ENCODE measurements around the gene ZNF554. TPM values are rescaled to one million over a fixed set of nuclear protein-coding genes. Genes with fewer than 3 reads are reported as not detected.

The ZNF554 gene
- total RNA-seq, 1 donor from 2014 or later: 2.4 TPM

DNA sequence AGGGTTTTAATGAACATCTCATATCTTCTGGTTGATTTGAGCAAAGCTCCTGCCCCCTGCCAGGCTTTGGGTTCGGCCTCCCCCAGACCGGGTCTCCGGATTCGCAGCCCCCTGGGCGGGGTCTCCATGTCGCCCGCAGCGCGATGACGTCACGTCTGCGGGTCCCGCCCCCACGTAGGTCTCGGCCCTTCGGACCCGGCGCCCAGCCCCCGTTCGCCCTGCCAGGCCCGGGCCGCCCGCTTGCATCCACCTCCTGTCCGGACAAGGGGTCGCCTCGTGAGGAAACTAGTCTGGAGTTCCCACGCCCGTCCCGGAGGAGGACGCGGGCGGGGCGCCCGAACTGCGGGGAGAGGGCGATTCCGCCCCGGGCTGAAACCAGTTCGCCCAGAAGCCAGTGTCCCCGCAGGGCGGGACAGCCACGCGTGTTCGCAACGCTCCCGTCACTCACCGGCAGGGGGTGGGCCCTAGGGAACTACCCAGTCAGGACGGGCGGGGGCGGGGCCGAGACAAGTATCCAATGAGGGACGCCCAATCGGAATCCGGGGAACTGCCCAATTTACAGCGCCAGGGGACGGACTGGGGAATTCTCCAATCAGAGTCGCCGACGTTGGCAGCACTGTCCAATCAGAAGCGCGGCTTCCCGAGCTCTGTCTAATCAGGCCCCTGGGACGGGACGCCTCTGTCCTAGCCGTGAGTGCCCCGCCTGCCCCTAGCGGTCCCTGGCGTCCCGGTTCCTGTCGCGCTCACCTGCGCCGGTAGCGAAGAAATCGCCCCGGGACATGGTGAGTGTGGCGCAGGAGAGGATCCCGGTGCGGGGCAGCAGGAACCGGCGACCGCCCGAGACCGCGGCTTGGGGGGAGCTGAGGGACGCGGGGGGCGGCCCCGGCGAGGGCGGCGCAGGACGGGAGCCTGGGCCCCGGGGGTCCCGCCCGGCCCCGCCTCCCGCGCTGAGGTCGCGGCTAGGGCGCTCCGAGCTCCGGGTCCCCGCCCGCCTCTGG, 21.4 kb downstream of the ZNF554 start, which contains the start of gene ZNF555:
ZNF555 (plus strand) TSS at position 682 of the 998 bp plus-strand sequence; CDS start at position 780, 98 bp downstream.
- Mint-ChIP-seq H3K36me3 (ENCODE audit: low read depth) (peaks cover 11% of the 10 kb centered on the region), H3K4me3 (ENCODE audit: low read depth) (peak within 1 kb of the TSS; percentile 80), H3K9me3 (peaks cover 25% of the 10 kb centered on the region), H3K27me3 (ENCODE audit: low read depth) (peaks cover 7% of the 10 kb centered on the region), H3K27ac (peak within 1 kb of the TSS; percentile 49), H3K4me1 (ENCODE audit: low read depth) (no peaks in the 10 kb centered on the region)
- intact Hi-C loops (cut with micrococcal nuclease): no loop called here
- DNase-seq (ENCODE audit: low spot score): peak; percentile 88

DNA sequence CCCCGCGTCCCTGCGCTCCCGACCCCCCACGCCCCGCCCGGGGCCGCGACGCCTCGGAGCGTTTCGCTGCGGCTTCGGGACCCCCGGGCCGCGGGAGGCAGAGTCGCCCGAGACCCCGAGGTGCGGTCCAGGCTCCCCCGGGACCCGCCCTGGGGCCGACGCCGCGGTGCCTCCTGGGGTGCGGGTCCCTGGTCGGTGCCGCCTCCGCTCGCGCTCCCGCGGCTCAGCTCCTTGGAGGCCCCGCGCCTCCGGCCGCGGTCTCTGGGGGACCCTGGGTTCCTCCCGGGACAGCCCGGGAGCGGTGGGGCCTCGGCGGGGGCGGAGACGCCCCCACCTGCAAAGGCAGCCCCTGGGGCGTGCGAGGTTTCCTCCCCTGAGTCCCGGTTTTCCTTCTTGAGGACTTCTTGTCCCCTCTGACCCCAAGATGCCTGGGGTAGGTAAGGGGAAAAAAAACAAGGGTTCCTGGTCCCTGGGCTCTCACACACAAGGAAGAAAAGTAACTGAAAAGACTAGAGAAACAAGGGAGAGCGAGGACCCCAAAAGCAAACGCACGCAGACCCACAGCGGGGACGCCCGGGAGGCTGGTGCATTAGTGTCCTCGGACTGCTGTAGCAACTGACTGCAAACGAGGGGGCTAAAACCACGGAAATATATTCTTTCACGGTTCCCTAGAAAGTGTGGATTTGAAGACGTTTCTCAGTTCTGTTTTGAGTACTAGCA, 22.3 kb downstream of the ZNF554 start:
- Mint-ChIP-seq H3K4me1 (ENCODE audit: low read depth) (no peaks in the 10 kb centered on the region), H3K36me3 (ENCODE audit: low read depth) (peaks cover 2% of the 10 kb centered on the region), H3K4me3 (ENCODE audit: low read depth) (peak overlapping the region; percentile 49), H3K9me3 (peaks cover 22% of the 10 kb centered on the region), H3K27ac (no peak overlapping the region), H3K27me3 (ENCODE audit: low read depth) (peaks cover 7% of the 10 kb centered on the region)
- no peak for DNase-seq (ENCODE audit: low spot score)
- intact Hi-C loops (cut with micrococcal nuclease): no loop called here

DNA sequence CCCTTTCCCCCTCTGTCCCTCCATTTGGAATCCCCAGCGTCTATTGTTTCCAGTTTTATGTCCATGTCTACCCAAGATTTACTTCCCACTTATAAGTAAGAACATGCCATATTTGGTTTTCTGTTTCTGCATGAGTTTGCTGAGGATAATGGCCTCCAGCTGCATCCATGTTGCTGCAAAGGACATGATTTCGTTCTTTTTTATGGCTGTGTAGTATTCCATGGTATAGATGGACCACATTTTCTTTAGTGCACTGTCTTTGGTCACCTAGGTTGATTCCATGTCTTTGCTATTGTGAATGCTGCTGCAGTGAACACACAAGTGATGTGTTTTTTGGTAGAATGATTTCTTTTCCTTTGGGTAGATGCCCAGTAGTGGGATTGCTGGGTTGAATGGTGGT, 25.4 kb downstream of the ZNF554 start:
- Mint-ChIP-seq H3K4me1 (ENCODE audit: low read depth) (no peaks in the 10 kb centered on the region), H3K36me3 (ENCODE audit: low read depth) (peaks cover 3% of the 10 kb centered on the region), H3K27ac (no peak overlapping the region), H3K27me3 (ENCODE audit: low read depth) (peaks cover 7% of the 10 kb centered on the region), H3K4me3 (ENCODE audit: low read depth) (no peak overlapping the region), H3K9me3 (peaks cover 24% of the 10 kb centered on the region)
- intact Hi-C loops (cut with micrococcal nuclease): no loop called here
- DNase-seq (ENCODE audit: low spot score): no peak

- Mint-ChIP-seq H3K4me1 (ENCODE audit: low read depth) (no peaks in the 10 kb centered on the region), H3K27me3 (ENCODE audit: low read depth) (peaks cover 7% of the 10 kb centered on the region), H3K4me3 (ENCODE audit: low read depth) (no peak overlapping the region), H3K36me3 (ENCODE audit: low read depth) (peaks cover 13% of the 10 kb centered on the region), H3K27ac (no peak overlapping the region), H3K9me3 (peaks cover 34% of the 10 kb centered on the region)
- DNase-seq (ENCODE audit: low spot score): no peak
- intact Hi-C loops (cut with micrococcal nuclease): no loop called here
Observed at GRCh38 chr19:2846180-2846894, 26.7 kb downstream of the ZNF554 start.

DNA sequence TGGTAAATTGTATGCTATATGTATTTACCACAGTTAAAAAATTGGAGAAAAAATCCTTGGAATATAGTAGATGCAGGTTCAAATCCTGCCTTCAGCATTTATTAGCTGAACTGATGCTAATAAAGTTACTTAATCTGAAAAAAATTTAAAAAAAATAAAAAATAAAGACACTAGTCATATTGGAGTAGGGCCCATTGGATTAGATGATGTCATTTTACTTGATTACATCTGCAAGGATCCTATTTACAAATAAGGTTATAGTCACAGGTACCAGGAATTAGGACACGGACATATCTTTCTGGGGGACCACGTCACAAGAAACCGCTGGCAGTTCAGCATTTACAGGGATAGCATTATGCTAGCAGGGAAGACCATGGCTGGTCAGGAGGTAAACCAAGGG, 27.8 kb downstream of the ZNF554 start:
- H3K27ac Mint-ChIP-seq: no peak overlapping the region
- H3K4me1 Mint-ChIP-seq (ENCODE audit: low read depth): no peaks in the 10 kb centered on the region
- intact Hi-C loops (cut with micrococcal nuclease): no loop called here
- peaks cover 24% of the 10 kb centered on the region for H3K36me3 Mint-ChIP-seq (ENCODE audit: low read depth)
- no peak overlapping the region for H3K4me3 Mint-ChIP-seq (ENCODE audit: low read depth)
- peaks cover 3% of the 10 kb centered on the region for H3K27me3 Mint-ChIP-seq (ENCODE audit: low read depth)
- no peak for DNase-seq (ENCODE audit: low spot score)
- H3K9me3 Mint-ChIP-seq: peaks cover 46% of the 10 kb centered on the region

- Mint-ChIP-seq H3K36me3 (ENCODE audit: low read depth) (peaks cover 36% of the 10 kb centered on the region), H3K27ac (no peak overlapping the region), H3K4me1 (ENCODE audit: low read depth) (no peaks in the 10 kb centered on the region), H3K27me3 (ENCODE audit: low read depth) (no peaks in the 10 kb centered on the region), H3K9me3 (peaks cover 57% of the 10 kb centered on the region), H3K4me3 (ENCODE audit: low read depth) (no peak overlapping the region)
- intact Hi-C loops (cut with micrococcal nuclease): no loop called here
- no peak for DNase-seq (ENCODE audit: low spot score)
Observed at GRCh38 chr19:2848616-2849015, 28.9 kb downstream of the ZNF554 start.

DNA sequence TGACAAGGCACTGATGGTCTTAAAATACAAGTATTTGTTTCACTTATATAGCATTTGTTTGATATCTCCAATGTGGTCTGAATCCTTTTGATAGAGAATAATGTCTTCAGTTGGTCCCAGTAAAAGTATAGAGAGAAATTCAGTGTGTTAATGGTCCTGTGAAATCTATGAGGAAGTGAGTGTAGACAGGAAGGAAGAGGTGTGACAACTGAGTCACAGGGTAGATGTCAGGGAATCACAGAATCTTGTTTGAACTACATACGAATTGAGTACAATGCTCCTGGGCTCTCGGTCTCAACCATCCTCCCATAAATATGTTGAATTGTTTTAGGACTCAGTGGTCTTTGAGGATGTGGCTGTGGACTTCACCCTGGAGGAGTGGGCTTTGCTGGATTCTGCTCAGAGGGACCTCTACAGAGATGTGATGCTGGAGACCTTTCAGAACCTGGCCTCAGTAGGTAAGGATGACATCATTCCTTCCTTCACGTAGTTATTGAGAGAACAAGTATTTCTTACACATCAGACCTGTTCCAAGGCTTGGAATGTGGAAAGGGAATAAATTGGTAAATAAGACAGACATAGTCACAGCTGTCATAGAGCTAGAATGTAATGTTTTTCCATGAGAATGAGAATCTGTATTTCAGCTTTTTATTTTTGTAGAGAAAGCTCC, 30.7 kb downstream of the ZNF554 start:
- Mint-ChIP-seq H3K36me3 (ENCODE audit: low read depth) (peaks cover 45% of the 10 kb centered on the region), H3K4me1 (ENCODE audit: low read depth) (no peaks in the 10 kb centered on the region), H3K4me3 (ENCODE audit: low read depth) (no peak overlapping the region), H3K9me3 (peaks cover 66% of the 10 kb centered on the region), H3K27me3 (ENCODE audit: low read depth) (no peaks in the 10 kb centered on the region), H3K27ac (no peak overlapping the region)
- DNase-seq (ENCODE audit: low spot score): no peak
- intact Hi-C loops (cut with micrococcal nuclease): no loop called here

DNA sequence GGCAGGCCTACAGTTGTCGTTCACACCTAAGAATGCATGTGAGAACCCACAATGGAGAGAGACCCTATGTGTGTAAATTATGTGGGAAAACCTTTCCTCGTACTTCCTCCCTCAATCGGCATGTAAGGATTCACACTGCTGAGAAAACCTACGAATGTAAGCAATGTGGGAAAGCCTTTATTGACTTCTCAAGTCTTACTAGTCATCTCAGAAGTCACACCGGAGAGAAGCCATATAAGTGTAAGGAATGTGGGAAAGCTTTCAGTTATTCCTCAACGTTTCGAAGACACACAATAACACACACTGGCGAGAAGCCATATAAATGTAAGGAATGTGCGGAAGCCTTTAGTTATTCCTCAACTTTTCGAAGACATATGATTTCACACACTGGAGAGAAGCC, 32.9 kb downstream of the ZNF554 start:
- Mint-ChIP-seq H3K9me3 (peaks cover 64% of the 10 kb centered on the region), H3K27me3 (ENCODE audit: low read depth) (no peaks in the 10 kb centered on the region), H3K36me3 (ENCODE audit: low read depth) (peaks cover 45% of the 10 kb centered on the region), H3K4me3 (ENCODE audit: low read depth) (no peak overlapping the region), H3K27ac (no peak overlapping the region), H3K4me1 (ENCODE audit: low read depth) (peaks cover 2% of the 10 kb centered on the region)
- no peak for DNase-seq (ENCODE audit: low spot score)
- intact Hi-C loops (cut with micrococcal nuclease): no loop called here

DNA sequence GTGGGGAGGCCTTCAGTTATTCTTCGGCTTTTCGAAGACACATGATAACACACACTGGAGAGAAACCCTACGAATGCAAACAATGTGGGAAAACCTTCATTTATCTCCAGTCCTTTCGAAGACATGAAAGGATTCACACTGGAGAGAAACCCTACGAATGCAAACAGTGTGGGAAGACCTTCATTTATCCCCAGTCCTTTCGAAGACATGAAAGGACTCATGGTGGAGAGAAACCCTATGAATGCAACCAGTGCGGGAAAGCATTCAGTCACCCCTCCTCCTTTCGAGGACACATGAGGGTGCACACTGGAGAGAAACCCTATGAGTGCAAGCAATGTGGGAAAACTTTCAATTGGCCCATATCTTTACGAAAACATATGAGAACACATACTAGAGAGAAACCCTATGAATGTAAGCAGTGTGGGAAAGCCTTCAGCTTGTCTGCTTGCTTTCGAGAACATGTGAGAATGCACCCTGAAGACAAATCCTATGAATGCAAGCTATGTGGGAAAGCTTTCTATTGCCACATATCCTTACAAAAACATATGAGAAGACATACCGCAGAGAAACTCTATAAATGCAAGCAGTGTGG, 33.4 kb downstream of the ZNF554 start:
- Mint-ChIP-seq H3K36me3 (ENCODE audit: low read depth) (peaks cover 45% of the 10 kb centered on the region), H3K27me3 (ENCODE audit: low read depth) (no peaks in the 10 kb centered on the region), H3K27ac (no peak overlapping the region), H3K9me3 (peaks cover 66% of the 10 kb centered on the region), H3K4me3 (ENCODE audit: low read depth) (no peak overlapping the region), H3K4me1 (ENCODE audit: low read depth) (peaks cover 2% of the 10 kb centered on the region)
- DNase-seq (ENCODE audit: low spot score): no peak
- intact Hi-C loops (cut with micrococcal nuclease): no loop called here

DNA sequence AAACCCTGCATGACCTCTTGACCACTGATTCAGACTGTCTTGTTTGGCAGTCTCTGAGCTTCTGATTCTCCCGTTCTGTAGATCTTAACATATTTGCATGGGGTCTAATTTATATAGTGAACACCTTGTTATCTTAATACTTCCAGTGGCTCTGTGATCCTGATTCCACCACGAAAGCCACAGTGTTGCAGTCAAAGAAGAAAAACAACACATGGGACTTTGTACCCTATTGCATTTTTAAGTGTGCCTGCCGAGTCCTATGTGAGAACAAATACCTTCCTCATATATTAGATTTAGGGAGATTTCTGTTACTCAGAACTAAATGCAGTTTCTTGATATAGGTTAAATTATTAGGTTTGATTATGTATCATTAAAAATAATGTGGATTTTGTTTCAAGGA, 35.2 kb downstream of the ZNF554 start:
- intact Hi-C loops (cut with micrococcal nuclease): no loop called here
- Mint-ChIP-seq H3K4me1 (ENCODE audit: low read depth) (peaks cover 2% of the 10 kb centered on the region), H3K9me3 (peaks cover 78% of the 10 kb centered on the region), H3K27ac (no peak overlapping the region), H3K27me3 (ENCODE audit: low read depth) (no peaks in the 10 kb centered on the region), H3K36me3 (ENCODE audit: low read depth) (peaks cover 45% of the 10 kb centered on the region), H3K4me3 (ENCODE audit: low read depth) (no peak overlapping the region)
- no peak for DNase-seq (ENCODE audit: low spot score)

- no peaks in the 10 kb centered on the region for H3K27me3 Mint-ChIP-seq (ENCODE audit: low read depth)
- DNase-seq (ENCODE audit: low spot score): no peak
- peaks cover 67% of the 10 kb centered on the region for H3K9me3 Mint-ChIP-seq
- H3K36me3 Mint-ChIP-seq (ENCODE audit: low read depth): peaks cover 30% of the 10 kb centered on the region
- intact Hi-C loops (cut with micrococcal nuclease): no loop called here
- H3K4me3 Mint-ChIP-seq (ENCODE audit: low read depth): no peak overlapping the region
- peaks cover 2% of the 10 kb centered on the region for H3K4me1 Mint-ChIP-seq (ENCODE audit: low read depth)
- no peak overlapping the region for H3K27ac Mint-ChIP-seq
Observed at GRCh38 chr19:2856457-2857050, 36.9 kb downstream of the ZNF554 start.

Measured in activated T-helper 2 cell treated with anti-CD3 and anti-CD28 coated beads, Interferon-gamma antibody, Interleukin-2, Interleukin-4, amounts not matched to agents 10 μg/mL and 5 μg/mL and 100 μg/mL, durations not matched to agents 14 hours and 24 hours and 36 hours (primary cell).